ENCODE results near the gene KRTAP4-9. TPM values are rescaled to one million over a fixed set of nuclear protein-coding genes. Genes with fewer than 3 reads are reported as not detected.
"Not testable (repeated sequence)": the region's sequence is repeated elsewhere in the genome, so short reads cannot be mapped to it uniquely, and the experiment has no call there.

Gene KRTAP4-9
- polyA plus RNA-seq, 1 experiment: not detected

DNA sequence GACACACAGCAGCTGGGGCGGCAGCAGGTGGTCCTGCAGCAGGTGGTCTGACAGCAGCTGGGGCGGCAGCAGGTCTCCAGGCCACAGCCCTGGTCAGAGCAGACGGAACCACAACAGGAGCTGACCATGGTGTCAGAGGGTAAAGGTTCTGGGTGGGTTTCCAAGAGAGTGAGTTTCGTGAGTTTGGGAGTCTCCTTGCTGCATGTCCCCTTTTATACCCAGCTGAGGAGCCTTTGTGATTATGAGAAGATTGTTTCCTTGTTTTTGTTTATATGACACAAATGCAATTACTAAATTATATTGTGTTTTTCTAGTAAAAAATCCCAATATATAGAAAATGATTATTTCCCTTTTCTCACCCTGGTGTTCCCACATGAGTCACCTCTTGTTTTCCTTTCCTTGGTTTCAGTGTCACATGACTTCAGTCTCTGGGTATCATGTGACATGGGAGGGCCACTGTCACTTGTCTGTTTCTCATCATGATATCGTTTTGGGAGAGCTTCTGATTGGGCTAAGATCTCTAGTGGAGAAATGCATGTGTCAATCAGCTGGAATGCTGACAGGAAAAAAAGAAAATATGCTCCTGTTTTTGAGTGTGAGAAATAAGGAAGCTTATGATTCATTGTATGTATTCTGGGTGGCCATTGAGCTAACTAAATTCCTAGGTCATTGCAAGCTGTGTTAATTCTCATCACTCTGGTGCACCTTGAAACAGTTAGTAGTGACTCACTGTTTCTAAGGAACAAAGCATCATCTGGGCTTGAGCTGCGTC is 35.4 kb downstream of the KRTAP4-9 start, which contains the start of gene KRTAP4-6:
TSS of gene KRTAP4-6 (minus strand) at position 185 of the 772 bp plus-strand sequence. CDS start at position 128, 57 bp downstream.
- POLR2A ChIA-PET: no interaction called here
- H3K27me3 ChIP-seq (ENCODE audit: control insufficient read depth, insufficient read depth, low read length): no peaks in the 10 kb centered on the region
- DNase-seq (ENCODE audit: low read depth, low spot score): peak; percentile 29
- no peak within 1 kb of the TSS for H3K27ac ChIP-seq (ENCODE audit: low read depth, low read length)
- no peak within 1 kb of the TSS for H3K4me3 ChIP-seq (ENCODE audit: low read depth, low read length)
- CTCF ChIA-PET: no interaction called here
- TF ChIP-seq, protein P1, sequence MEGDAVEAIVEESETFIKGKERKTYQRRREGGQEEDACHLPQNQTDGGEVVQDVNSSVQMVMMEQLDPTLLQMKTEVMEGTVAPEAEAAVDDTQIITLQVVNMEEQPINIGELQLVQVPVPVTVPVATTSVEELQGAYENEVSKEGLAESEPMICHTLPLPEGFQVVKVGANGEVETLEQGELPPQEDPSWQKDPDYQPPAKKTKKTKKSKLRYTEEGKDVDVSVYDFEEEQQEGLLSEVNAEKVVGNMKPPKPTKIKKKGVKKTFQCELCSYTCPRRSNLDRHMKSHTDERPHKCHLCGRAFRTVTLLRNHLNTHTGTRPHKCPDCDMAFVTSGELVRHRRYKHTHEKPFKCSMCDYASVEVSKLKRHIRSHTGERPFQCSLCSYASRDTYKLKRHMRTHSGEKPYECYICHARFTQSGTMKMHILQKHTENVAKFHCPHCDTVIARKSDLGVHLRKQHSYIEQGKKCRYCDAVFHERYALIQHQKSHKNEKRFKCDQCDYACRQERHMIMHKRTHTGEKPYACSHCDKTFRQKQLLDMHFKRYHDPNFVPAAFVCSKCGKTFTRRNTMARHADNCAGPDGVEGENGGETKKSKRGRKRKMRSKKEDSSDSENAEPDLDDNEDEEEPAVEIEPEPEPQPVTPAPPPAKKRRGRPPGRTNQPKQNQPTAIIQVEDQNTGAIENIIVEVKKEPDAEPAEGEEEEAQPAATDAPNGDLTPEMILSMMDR (IDR thresholded peaks at IDR 0.05; ENCODE audit: low read depth, low read length): no peak
- peaks cover 18% of the 10 kb centered on the region for H3K9me3 ChIP-seq (ENCODE audit: control insufficient read depth, insufficient read depth, low read length)

DNA sequence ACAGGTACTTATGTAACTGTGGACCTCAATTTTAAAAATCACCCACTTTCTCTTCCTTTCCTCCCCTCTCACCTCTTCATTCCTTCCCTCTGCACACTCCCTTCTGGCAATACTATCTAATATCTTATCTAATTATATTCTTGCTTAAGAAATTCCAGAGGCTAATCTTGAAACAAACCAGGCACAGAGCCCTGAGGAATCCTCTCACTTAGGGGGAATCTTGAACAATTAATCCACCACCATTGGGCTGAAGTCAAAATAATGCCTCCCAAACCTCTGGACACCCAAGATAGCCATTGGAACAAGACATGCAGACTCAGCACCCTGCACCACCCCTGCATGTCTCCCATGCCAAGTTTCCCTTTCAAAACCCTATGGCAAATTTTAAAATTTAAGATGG is 36.2 kb downstream of the KRTAP4-9 start:
- DNase-seq (ENCODE audit: low read depth, low spot score): no peak
- TF ChIP-seq, protein P1 (IDR thresholded peaks at IDR 0.05; ENCODE audit: low read depth, low read length): no peak
- H3K27me3 ChIP-seq (ENCODE audit: control insufficient read depth, insufficient read depth, low read length): no peaks in the 10 kb centered on the region
- POLR2A ChIA-PET: no interaction called here
- CTCF ChIA-PET: no interaction called here
- no peak overlapping the region for H3K27ac ChIP-seq (ENCODE audit: low read depth, low read length)
- H3K9me3 ChIP-seq (ENCODE audit: control insufficient read depth, insufficient read depth, low read length): peaks cover 18% of the 10 kb centered on the region
- H3K4me3 ChIP-seq (ENCODE audit: low read depth, low read length): no peak overlapping the region

DNA sequence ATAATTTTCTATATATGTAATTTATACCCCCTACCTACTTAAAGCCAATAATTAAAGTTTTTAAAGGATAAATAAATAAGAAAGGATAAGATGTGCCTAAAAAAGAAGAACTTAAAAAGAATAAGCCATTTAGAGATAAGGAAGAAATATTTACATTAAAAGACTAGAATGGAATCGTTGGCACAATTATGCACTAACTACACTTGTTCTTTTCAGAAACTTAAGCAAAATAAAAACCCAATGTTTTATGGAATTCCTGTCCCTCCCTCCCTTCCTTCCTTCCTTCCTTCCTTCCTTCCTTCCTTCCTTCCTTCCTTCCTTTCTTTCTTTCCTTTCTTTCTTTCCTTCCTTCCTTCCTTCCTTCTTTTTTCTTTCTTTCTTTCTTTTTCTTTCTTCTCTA is 39.7 kb downstream of the KRTAP4-9 start:
- Histone ChIP-seq H3K27me3 (ENCODE audit: control insufficient read depth, insufficient read depth, low read length) (no peaks in the 10 kb centered on the region), H3K4me3 (ENCODE audit: low read depth, low read length) (no peak overlapping the region), H3K9me3 (ENCODE audit: control insufficient read depth, insufficient read depth, low read length) (peaks cover 15% of the 10 kb centered on the region), H3K27ac (ENCODE audit: low read depth, low read length) (no peak overlapping the region)
- POLR2A ChIA-PET: no interaction called here
- no peak for DNase-seq (ENCODE audit: low read depth, low spot score)
- CTCF ChIA-PET: no interaction called here
- TF ChIP-seq, protein P1 (IDR thresholded peaks at IDR 0.05; ENCODE audit: low read depth, low read length): no peak

DNA sequence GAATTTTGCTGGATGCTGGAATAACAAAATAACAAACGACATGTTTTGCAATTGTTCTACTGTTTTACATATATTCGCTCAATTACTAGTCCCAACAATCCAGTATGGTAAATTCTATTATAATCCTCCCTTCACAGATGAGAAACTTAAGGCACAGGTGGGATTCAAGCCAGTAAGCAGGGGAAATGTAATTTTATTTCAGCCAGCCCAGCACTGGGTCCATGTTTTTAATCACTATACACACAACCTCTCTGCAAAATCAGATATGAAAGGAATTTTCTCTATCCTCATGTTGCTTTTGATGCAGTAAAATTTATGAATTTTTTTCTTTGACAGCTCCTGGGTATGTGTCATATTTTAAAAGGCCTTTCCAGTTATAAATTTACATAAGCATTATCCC is 40.1 kb downstream of the KRTAP4-9 start:
- no peak for DNase-seq (ENCODE audit: low read depth, low spot score)
- ChIA-PET CTCF (no interaction called here), POLR2A (no interaction called here)
- H3K27ac ChIP-seq (ENCODE audit: low read depth, low read length): no peak overlapping the region
- H3K4me3 ChIP-seq (ENCODE audit: low read depth, low read length): no peak overlapping the region
- TF ChIP-seq, protein P1 (IDR thresholded peaks at IDR 0.05; ENCODE audit: low read depth, low read length): no peak
- peaks cover 10% of the 10 kb centered on the region for H3K9me3 ChIP-seq (ENCODE audit: control insufficient read depth, insufficient read depth, low read length)
- H3K27me3 ChIP-seq (ENCODE audit: control insufficient read depth, insufficient read depth, low read length): no peaks in the 10 kb centered on the region

DNA sequence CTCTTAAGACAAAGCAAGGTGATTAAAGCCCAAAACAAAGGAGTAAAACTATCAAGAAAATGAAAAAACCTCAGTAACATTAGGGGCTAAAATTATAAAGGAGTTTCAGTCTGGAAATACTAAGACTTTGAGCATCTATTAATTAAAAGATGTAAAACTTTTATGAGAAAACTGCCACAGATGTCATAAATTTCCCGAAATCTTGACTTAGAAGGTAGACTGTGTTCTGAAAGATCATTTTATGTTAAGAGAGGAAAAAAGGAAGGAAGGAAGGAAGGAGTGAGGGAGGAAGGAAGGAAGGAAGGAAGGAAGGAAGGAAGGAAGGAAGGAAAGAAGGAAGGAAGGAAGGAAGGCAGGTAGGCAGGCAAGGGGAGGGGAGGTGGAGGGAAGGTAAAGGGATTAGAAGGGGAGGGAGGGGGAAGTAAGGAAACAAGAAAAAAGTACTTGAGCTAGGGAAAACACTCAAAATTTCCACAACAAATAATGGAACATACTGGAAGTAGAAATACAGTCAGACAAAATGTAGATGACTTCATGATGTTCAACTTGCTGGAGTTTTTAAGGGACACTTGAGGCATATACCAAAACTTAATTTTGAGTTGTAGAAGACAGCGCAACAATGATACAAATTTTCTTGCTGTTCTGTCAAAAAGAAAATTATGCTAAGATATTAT is 42.5 kb downstream of the KRTAP4-9 start:
- H3K27me3 ChIP-seq (ENCODE audit: control insufficient read depth, insufficient read depth, low read length): no peaks in the 10 kb centered on the region
- H3K27ac ChIP-seq (ENCODE audit: low read depth, low read length): no peak overlapping the region
- no peak for DNase-seq (ENCODE audit: low read depth, low spot score)
- CTCF ChIA-PET: interaction anchor here (1.3 kb wide), 1 partner anchor 175 kb away, joined by 3 read pairs; no protein-coding TSS in a partner anchor
- H3K9me3 ChIP-seq (ENCODE audit: control insufficient read depth, insufficient read depth, low read length): peaks cover 8% of the 10 kb centered on the region
- TF ChIP-seq, protein P1 (IDR thresholded peaks at IDR 0.05; ENCODE audit: low read depth, low read length): no peak
- no peak overlapping the region for H3K4me3 ChIP-seq (ENCODE audit: low read depth, low read length)
- POLR2A ChIA-PET: no interaction called here

DNA sequence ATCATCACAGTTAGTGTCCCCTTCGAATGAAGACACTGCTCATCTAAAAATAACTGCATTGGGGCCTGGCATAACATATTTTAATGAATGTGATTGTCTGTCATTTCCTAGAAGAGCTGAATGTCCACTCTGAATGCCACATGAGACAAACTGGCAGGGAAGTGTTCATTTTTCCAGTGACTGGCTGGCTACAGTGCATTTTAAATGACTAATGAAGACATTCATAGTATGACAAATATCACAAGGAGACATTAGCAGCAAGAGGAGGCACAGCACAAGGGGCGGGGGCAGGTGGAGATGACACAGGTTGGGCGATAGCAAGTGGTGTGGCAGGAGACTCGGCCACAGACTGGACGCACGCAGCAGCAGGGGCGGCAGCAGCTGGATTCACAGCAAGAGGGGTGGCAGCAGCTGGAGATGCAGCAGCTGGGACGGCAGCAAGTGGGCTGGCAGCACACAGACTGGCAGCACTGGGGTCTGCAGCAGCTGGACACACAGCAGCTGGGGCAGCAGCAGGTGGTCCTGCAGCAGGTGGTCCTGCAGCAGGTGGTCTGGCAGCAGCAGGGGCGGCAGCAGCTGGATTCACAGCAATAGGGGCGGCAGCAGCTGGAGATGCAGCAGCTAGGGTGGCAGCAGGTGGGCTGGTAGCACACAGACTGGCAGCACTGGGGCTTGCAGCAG is 43.9 kb downstream of the KRTAP4-9 start:
- H3K27ac ChIP-seq (ENCODE audit: low read depth, low read length); CTCF ChIA-PET; H3K4me3 ChIP-seq (ENCODE audit: low read depth, low read length); POLR2A ChIA-PET; H3K9me3 ChIP-seq (ENCODE audit: control insufficient read depth, insufficient read depth, low read length); H3K27me3 ChIP-seq (ENCODE audit: control insufficient read depth, insufficient read depth, low read length); DNase-seq (ENCODE audit: low read depth, low spot score): not testable (repeated sequence)

All from AG04450 (cell line).